ENCODE measurements around the gene C2CD3. TPM values are rescaled to one million over a fixed set of nuclear protein-coding genes. Genes with fewer than 3 reads are reported as not detected.

The C2CD3 gene
- total RNA-seq, 1 donor from 2014 or later, result 40.9 TPM

DNA sequence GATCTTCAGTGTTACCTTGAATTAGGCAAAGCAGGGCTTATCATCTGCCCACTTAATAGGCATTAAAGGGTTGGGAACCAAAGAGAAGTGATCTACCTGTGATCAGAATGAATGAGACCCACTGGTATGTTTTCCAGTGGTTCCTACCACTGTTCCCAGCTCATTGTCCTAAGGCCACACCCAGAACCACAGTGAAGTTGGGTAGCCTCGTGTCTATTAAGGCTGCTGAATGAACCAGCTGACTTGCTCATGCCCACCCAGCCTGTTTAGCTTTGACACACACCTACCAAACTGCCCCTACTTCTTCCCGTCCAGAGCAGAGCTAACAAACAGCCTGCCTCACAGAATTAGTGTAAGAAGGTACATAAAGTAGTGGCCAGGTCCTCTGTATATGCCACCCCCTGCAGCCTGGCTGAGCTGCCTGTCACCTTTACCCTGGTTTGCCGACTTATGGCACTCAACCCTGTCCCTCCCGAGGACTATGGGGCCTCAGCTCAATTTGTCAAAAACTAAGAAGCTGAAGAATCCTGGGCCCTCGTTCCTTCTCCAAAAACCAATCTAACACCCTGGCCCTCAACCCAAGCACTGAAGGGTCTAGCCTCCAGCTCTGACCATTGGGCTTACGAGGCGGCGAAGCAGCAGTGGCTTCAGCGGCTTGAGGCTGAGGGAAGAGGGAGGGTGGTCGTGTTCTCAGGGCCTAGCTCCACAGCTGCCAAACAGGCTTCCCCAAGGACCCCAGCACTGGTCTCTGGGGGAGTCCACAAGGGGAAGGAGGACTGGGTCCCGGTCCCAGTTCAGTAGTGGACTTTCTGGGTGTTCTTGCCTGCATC, 198.0 kb downstream of the C2CD3 start:
- no peaks in the 10 kb centered on the region for H3K4me1 Mint-ChIP-seq (ENCODE audit: low read depth)
- peaks cover 14% of the 10 kb centered on the region for H3K36me3 Mint-ChIP-seq (ENCODE audit: insufficient read depth)
- H3K9me3 Mint-ChIP-seq (ENCODE audit: low read depth), result no peaks in the 10 kb centered on the region
- no peaks in the 10 kb centered on the region for H3K27me3 Mint-ChIP-seq
- TF ChIP-seq, protein P1, sequence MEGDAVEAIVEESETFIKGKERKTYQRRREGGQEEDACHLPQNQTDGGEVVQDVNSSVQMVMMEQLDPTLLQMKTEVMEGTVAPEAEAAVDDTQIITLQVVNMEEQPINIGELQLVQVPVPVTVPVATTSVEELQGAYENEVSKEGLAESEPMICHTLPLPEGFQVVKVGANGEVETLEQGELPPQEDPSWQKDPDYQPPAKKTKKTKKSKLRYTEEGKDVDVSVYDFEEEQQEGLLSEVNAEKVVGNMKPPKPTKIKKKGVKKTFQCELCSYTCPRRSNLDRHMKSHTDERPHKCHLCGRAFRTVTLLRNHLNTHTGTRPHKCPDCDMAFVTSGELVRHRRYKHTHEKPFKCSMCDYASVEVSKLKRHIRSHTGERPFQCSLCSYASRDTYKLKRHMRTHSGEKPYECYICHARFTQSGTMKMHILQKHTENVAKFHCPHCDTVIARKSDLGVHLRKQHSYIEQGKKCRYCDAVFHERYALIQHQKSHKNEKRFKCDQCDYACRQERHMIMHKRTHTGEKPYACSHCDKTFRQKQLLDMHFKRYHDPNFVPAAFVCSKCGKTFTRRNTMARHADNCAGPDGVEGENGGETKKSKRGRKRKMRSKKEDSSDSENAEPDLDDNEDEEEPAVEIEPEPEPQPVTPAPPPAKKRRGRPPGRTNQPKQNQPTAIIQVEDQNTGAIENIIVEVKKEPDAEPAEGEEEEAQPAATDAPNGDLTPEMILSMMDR (IDR thresholded peaks at IDR 0.05; ENCODE audit: unreplicated experiment), result no peak
- H3K4me3 Mint-ChIP-seq (ENCODE audit: low read depth), result no peak overlapping the region
- no peak for DNase-seq (ENCODE audit: low spot score, unreplicated experiment)
- H3K27ac Mint-ChIP-seq, result peak overlapping the region; percentile 13

DNA sequence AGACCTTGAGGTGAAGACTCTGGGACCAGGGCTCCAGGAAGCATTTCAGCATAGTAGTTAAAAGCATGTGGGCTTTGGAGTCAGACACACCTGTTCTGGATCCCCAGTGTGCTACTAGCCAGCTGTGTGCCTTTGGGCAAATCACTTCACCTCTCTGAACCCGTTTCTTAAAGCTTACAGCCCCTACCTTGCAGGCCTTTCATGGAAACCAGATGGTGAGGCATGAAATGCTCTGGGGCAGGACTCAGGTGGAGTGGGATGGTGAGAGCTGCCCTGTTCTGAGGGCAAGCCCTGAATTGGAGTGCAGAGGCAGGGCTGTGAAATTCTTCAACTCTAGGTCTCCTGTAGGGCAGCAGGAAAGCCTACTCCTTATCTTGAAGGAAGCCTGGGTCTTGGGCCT, 198.6 kb downstream of the C2CD3 start:
- H3K36me3 Mint-ChIP-seq (ENCODE audit: insufficient read depth), result peaks cover 11% of the 10 kb centered on the region
- no peaks in the 10 kb centered on the region for H3K4me1 Mint-ChIP-seq (ENCODE audit: low read depth)
- DNase-seq (ENCODE audit: low spot score, unreplicated experiment), result no peak
- no peaks in the 10 kb centered on the region for H3K9me3 Mint-ChIP-seq (ENCODE audit: low read depth)
- no peak overlapping the region for H3K27ac Mint-ChIP-seq
- H3K4me3 Mint-ChIP-seq (ENCODE audit: low read depth), result no peak overlapping the region
- no peaks in the 10 kb centered on the region for H3K27me3 Mint-ChIP-seq
- TF ChIP-seq, protein P1 (IDR thresholded peaks at IDR 0.05; ENCODE audit: unreplicated experiment), result no peak

DNA sequence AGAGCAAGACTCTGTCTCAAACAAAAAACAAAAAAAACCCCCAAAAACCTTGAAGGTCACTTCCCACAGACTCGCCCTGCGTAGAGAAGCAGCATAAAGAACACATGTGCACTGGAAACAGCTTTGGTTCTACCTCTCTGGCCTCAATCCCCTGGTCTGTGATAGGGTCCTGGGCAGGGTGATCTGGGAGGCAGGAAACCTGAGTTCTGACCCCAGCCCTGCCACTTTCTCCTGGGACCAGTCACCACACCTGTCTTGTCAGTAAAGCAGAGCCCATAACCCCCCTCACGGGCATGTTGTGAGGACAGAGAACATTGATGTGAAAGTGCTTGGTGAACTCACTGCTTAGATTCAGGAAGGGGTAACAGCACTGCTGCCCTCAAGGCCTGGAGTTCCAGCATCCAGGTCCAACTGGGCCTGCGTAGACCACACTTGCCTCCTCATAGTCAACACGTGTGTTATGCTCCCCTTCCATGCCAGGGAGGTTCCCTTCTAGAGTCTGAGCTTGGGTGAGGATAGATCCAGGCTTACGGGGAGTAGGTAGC, 199.6 kb downstream of the C2CD3 start:
- DNase-seq (ENCODE audit: low spot score, unreplicated experiment), result no peak
- no peak overlapping the region for H3K27ac Mint-ChIP-seq
- no peak overlapping the region for H3K4me3 Mint-ChIP-seq (ENCODE audit: low read depth)
- peaks cover 6% of the 10 kb centered on the region for H3K36me3 Mint-ChIP-seq (ENCODE audit: insufficient read depth)
- H3K4me1 Mint-ChIP-seq (ENCODE audit: low read depth), result no peaks in the 10 kb centered on the region
- no peaks in the 10 kb centered on the region for H3K27me3 Mint-ChIP-seq
- TF ChIP-seq, protein P1 (IDR thresholded peaks at IDR 0.05; ENCODE audit: unreplicated experiment), result no peak
- H3K9me3 Mint-ChIP-seq (ENCODE audit: low read depth), result no peaks in the 10 kb centered on the region

DNA sequence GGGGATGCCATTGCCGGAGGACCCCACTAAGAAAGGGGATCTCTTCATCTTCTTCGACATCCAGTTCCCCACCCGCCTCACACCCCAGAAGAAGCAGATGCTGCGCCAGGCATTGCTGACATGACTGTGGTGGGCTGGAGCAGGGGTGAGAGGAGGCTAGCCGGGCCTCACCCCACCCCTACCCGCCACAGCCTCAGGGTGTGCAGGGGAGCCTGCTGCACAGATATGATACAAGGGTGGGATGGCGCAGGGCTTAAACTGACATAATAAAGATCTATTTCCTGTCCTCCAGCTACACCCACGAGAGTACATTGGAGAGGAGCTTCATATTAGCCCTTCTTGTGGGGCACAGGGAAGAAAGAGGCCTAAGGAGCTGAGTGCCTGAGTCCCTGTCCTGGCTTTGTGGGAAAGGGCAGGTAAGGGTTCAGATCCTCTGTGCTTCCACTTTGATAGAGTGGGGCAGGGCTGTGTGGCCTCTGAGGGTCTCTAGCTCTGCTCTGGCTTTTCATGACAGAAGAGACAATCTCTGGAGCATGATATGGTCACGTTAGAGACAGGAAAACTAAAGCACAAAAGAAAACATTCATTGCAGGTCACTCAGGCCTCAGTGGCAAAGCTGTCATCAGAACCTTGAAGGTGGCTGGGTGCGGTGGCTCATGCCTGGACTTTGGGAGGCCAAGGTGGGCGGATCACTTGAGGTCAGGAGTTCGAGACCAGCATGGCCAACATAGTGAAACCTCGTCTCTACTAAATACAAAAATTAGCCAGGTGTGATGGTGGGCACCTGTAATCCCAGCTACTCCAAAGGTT, 200.6 kb downstream of the C2CD3 start:
- DNase-seq (ENCODE audit: low spot score, unreplicated experiment), result no peak
- TF ChIP-seq, protein P1 (IDR thresholded peaks at IDR 0.05; ENCODE audit: unreplicated experiment), result no peak
- Mint-ChIP-seq H3K9me3 (ENCODE audit: low read depth) (no peaks in the 10 kb centered on the region), H3K27me3 (no peaks in the 10 kb centered on the region), H3K27ac (no peak overlapping the region), H3K4me3 (ENCODE audit: low read depth) (no peak overlapping the region), H3K36me3 (ENCODE audit: insufficient read depth) (peaks cover 1% of the 10 kb centered on the region), H3K4me1 (ENCODE audit: low read depth) (no peaks in the 10 kb centered on the region)

DNA sequence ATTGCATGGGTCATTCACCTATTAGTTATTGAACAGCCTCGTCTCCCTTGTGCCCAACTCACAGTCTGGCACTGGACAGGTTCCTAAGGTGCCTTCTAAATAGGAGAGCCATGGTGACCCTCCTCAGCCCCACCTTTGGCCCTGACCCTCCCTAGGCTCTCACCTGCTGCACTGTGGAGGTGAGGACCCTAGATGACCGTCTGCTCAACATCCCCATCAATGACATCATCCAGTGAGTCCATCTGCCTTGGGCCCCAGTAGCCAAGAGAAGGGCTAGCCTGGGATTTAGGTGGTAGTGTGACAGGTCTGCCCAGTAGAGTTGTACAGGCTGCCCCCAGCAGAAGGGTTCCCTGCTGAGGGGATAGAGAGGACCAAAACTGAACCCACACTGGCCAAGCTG, 201.7 kb downstream of the C2CD3 start:
- Mint-ChIP-seq H3K9me3 (ENCODE audit: low read depth) (no peaks in the 10 kb centered on the region), H3K4me1 (ENCODE audit: low read depth) (no peaks in the 10 kb centered on the region), H3K27me3 (no peaks in the 10 kb centered on the region), H3K4me3 (ENCODE audit: low read depth) (no peak overlapping the region), H3K36me3 (ENCODE audit: insufficient read depth) (no peaks in the 10 kb centered on the region), H3K27ac (no peak overlapping the region)
- DNase-seq (ENCODE audit: low spot score, unreplicated experiment), result no peak
- TF ChIP-seq, protein P1 (IDR thresholded peaks at IDR 0.05; ENCODE audit: unreplicated experiment), result no peak
